22Rv1 (cell line): ENCODE results near the gene PRSS8.

Experiments
- H3K27ac ChIP-seq: fragments of 450-650 bp; 2 replicates; pipeline ENCODE4 v1.5.1; 2017
- ZFX ChIP-seq: fragments of 450-650 bp; IDR thresholded peaks from 2 replicates; pipeline ENCODE4 v1.6.1; 2017; ENCODE audit warnings: antibody characterized with exemption, borderline replicate concordance
- TF ChIP-seq, protein P1 (sequence below): fragments of 450-650 bp; IDR thresholded peaks from 2 replicates; pipeline ENCODE4 v1.5.1; 2017; ENCODE audit warnings: mild to moderate bottlenecking

The PRSS8 gene

DNA sequence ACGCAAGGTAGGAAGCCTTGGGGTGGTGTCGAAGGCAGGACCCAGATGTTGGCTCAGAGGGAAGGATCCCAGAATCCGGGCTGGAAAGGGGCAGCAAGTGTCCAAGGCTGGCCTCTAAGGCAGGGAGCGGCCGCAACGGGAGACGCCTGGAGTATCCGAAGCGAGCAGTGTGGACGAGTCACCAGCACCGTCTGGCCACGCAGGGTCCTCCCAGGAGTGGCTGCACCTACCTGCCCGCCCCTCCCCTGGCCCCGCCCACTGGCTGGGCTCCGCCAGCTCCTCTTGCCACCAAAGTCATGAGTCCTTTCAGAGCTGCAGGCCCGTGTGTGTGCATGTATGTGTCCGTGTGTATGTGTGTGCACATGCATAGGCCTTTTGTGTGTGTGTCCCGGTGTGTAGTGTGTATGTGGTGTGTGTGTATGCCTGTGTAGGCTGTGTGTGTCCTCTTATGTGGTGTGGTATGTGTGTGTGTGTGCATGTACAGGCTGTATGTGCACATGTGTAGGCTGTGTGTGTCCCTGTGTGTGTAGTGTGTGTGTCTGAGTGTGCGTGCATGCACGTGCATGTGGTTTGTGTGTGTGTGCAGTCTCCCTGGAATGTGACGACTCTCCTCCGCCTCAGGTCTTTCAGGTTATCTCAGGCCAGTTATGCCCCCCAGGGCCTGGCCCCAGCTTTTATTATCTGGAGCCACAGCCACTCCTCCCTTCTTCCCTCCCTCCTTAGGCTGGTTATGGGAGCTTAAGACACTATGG lies at the start of gene PRSS8:
TSS of gene PRSS8 (minus strand) at position 193 of the 752 bp plus-strand sequence. CDS start 229 bp downstream, outside the sequence.
- H3K27ac ChIP-seq = peak within 1 kb of the TSS; percentile 42

DNA sequence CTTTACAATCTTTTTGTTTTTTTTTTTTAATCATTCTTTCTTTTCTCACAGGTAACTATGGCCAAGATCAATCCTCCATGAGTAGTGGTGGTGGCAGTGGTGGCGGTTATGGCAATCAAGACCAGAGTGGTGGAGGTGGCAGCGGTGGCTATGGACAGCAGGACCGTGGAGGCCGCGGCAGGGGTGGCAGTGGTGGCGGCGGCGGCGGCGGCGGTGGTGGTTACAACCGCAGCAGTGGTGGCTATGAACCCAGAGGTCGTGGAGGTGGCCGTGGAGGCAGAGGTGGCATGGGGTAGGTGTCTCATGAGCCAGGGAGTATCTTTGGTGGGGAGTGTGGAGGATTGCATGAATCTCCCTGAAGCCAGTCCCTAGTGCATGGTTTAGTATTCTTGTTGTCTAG lies 49.4 kb upstream of the PRSS8 start:
- TF ChIP-seq, protein P1, sequence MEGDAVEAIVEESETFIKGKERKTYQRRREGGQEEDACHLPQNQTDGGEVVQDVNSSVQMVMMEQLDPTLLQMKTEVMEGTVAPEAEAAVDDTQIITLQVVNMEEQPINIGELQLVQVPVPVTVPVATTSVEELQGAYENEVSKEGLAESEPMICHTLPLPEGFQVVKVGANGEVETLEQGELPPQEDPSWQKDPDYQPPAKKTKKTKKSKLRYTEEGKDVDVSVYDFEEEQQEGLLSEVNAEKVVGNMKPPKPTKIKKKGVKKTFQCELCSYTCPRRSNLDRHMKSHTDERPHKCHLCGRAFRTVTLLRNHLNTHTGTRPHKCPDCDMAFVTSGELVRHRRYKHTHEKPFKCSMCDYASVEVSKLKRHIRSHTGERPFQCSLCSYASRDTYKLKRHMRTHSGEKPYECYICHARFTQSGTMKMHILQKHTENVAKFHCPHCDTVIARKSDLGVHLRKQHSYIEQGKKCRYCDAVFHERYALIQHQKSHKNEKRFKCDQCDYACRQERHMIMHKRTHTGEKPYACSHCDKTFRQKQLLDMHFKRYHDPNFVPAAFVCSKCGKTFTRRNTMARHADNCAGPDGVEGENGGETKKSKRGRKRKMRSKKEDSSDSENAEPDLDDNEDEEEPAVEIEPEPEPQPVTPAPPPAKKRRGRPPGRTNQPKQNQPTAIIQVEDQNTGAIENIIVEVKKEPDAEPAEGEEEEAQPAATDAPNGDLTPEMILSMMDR = no peak
- no peak for TF ChIP-seq ZFX
- H3K27ac ChIP-seq = no peak overlapping the region

More for the DNA sequence above, at the start of gene PRSS8:
- TF ChIP-seq ZFX = no peak
- TF ChIP-seq, protein P1 = no peak

DNA sequence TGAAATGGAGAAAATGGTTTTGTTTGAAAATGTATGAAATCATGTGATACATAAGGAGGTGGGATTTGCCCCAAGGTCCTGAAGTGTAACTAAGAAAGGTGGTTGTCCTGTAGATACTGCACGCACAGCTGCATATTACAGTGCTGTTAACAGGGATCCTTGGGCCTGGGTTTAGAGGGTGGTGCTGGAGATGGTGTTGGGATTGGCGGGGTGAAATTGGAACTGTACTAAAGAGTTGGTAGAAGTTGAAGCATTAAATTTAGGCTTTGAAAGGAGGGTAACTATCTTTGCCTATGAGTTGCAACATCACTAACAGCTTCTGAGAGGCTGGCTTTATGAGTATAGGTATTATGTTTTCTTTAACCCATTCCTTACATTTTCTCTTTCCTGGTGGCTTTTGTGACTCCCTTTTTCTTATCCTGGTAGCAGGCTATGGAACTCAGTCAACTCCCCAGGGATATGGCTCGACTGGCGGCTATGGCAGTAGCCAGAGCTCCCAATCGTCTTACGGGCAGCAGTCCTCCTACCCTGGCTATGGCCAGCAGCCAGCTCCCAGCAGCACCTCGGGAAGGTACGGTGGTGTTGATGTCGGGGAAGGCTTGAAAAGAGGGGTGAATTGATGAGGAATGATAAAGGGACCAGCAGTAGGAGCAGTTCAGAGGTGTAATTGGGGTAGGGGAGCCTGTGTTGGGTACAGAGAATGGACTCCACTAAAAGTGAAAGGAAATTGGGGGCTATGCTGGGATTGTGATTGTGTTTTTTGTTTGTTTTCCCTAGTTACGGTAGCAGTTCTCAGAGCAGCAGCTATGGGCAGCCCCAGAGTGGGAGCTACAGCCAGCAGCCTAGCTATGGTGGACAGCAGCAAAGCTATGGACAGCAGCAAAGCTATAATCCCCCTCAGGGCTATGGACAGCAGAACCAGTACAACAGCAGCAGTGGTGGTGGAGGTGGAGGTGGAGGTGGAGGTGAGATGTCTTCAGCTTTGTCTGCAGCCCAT lies 48.2 kb upstream of the PRSS8 start:
- H3K27ac ChIP-seq = no peak overlapping the region
- TF ChIP-seq, protein P1 = no peak
- TF ChIP-seq ZFX = no peak

DNA sequence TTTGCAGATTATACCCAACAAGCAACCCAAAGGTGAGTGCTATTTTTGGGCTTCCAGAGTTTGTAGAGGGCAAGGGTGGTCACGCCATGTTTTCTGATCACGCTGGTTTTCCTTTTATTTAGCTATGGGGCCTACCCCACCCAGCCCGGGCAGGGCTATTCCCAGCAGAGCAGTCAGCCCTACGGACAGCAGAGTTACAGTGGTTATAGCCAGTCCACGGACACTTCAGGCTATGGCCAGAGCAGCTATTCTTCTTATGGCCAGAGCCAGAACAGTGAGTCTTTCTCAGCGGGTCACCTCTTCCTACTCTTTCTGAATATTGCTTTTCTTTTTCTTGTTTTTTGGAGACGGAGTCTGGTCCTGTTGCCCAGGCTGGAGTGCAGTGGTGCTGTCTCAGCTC lies 46.9 kb upstream of the PRSS8 start:
- no peak overlapping the region for H3K27ac ChIP-seq
- no peak for TF ChIP-seq ZFX
- TF ChIP-seq, protein P1 = no peak

DNA sequence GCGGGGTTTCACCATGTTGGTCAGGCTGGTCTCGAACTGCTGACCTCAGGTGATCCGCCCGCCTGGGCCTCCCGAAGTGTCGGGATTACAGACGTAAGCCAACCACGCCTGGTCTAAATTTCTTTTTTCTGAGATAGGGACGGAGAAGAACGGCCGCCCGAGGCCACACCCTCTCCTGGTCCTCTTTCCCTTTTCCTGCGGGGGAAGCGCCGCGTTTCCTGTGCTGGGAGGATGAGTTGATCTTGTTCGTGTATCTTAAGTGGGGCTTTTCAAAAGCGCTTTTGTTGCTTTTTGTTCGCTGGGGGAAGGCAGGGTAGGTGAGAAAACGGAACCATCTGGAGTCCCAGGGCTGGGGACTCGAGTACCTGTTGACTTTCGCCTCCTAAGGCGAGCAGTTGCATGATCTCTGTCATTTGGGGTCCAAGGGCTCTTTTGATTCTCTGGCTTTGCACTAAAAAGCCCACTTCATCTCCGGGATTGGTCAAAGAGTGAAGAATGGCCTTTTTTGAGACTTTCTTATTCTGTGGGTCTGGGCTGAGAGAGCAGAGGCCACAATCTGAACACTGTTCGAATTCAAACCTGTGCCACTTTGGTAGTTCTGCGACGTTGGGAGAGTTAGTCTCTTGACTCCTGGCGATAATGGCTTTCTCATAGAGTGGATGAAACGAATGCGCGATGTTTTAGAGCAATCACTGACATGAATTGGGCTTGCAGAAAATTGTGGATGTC lies 45.7 kb upstream of the PRSS8 start:
- H3K27ac ChIP-seq = peak overlapping the region; percentile 94
- TF ChIP-seq ZFX = no peak
- TF ChIP-seq, protein P1 = no peak

DNA sequence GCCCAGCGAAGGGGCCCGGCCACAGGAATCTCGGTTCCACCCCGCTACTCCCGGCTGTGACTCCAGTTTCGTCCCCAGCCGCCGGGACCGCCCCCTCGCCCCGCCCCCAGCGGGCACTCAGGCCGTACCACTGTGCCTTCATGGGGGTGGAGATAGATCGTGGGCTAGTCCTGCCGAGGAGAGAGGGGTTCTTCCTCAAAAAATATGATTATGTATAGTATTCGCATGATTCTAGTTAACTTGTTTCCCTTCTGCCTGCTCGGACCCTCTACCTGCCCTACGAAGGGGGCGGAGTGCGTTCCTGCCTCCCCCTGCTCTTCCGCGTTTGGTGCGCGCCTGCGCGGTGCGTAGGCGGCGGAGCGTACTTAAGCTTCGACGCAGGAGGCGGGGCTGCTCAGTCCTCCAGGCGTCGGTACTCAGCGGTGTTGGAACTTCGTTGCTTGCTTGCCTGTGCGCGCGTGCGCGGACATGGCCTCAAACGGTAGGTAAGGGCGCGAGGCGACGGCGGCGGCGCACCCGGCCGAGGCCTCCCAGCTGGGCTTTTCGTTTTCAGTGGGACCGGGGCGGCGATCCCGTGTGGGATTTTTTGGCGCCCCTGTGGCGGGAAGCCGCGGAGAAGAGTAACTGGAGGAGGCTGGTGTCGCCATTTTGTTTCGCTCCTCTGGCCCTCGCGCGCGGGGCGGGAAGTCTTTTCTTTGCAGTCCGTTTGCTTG lies 44.4 kb upstream of the PRSS8 start, which contains the start of gene FUS:
TSS of gene FUS (plus strand) at position 393 of the 713 bp plus-strand sequence. CDS start at position 469, 76 bp downstream.
- TF ChIP-seq, protein P1 = no peak
- no peak for TF ChIP-seq ZFX
- peak within 1 kb of the TSS; percentile 94 for H3K27ac ChIP-seq
